Fibroblast of skin of back (primary cell): Measurements from ENCODE around the gene TMEM132D.
A peak's percentile ranks its signal among the peaks of the same experiment; 100 is the strongest.

Experiments used
- DNase-seq: peaks from one replicate; pipeline ENCODE4 v3.0.0-alpha.2; 2013

Gene TMEM132D

GRCh38 chr12:129532707-129533499 is 370.9 kb downstream of the TMEM132D start:
- DNase-seq, result no peak

GRCh38 chr12:129532082-129532481 is 371.7 kb downstream of the TMEM132D start:
- DNase-seq, result no peak

GRCh38 chr12:129530984-129531383 is 372.8 kb downstream of the TMEM132D start:
- DNase-seq, result no peak

- DNase-seq, result no peak
Measured at GRCh38 chr12:129530517-129530916, 373.3 kb downstream of the TMEM132D start.

GRCh38 chr12:129527506-129527905 is 376.3 kb downstream of the TMEM132D start:
- no peak for DNase-seq

GRCh38 chr12:129523621-129524020 is 380.2 kb downstream of the TMEM132D start:
- DNase-seq, result no peak

- DNase-seq, result peak; percentile 86
Measured at GRCh38 chr12:129520739-129521138, 383.1 kb downstream of the TMEM132D start.

GRCh38 chr12:129503802-129504201 is 400.0 kb downstream of the TMEM132D start:
- no peak for DNase-seq

GRCh38 chr12:129496226-129496625 is 407.6 kb downstream of the TMEM132D start:
- DNase-seq, result peak; percentile 12

GRCh38 chr12:129494766-129495165 is 409.1 kb downstream of the TMEM132D start:
- no peak for DNase-seq

- no peak for DNase-seq
Measured at GRCh38 chr12:129494260-129494659, 409.6 kb downstream of the TMEM132D start.

- peak; percentile 67 for DNase-seq
Measured at GRCh38 chr12:129489100-129489676, 414.6 kb downstream of the TMEM132D start.

GRCh38 chr12:129486931-129487330 is 416.9 kb downstream of the TMEM132D start:
- no peak for DNase-seq

GRCh38 chr12:129483111-129483893 is 420.5 kb downstream of the TMEM132D start:
- DNase-seq, result no peak

- no peak for DNase-seq
Measured at GRCh38 chr12:129481921-129482320, 421.9 kb downstream of the TMEM132D start.

- DNase-seq, result no peak
Measured at GRCh38 chr12:129470196-129470595, 433.6 kb downstream of the TMEM132D start.

- no peak for DNase-seq
Measured at GRCh38 chr12:129467726-129468125, 436.1 kb downstream of the TMEM132D start.

GRCh38 chr12:129467289-129467688 is 436.5 kb downstream of the TMEM132D start:
- DNase-seq, result no peak

GRCh38 chr12:129466499-129466898 is 437.3 kb downstream of the TMEM132D start:
- DNase-seq, result peak; percentile 7

- DNase-seq, result peak; percentile 27
Measured at GRCh38 chr12:129459886-129460285, 443.9 kb downstream of the TMEM132D start.

GRCh38 chr12:129446696-129447095 is 457.1 kb downstream of the TMEM132D start:
- no peak for DNase-seq

- DNase-seq, result peak; percentile 27
Measured at GRCh38 chr12:129440278-129440677, 463.5 kb downstream of the TMEM132D start.

GRCh38 chr12:129434790-129435189 is 469.0 kb downstream of the TMEM132D start:
- no peak for DNase-seq
